Eye (tissue), 1 donor: ENCODE data around the gene SNRPA.
"Not testable (repeated sequence)": the region's sequence is repeated elsewhere in the genome, so short reads cannot be mapped to it uniquely, and the experiment has no call there.

ENCODE experiments used
- DNase-seq: peaks from one replicate; pipeline ENCODE4 v3.0.0-alpha.2; 2015

The SNRPA gene

DNA sequence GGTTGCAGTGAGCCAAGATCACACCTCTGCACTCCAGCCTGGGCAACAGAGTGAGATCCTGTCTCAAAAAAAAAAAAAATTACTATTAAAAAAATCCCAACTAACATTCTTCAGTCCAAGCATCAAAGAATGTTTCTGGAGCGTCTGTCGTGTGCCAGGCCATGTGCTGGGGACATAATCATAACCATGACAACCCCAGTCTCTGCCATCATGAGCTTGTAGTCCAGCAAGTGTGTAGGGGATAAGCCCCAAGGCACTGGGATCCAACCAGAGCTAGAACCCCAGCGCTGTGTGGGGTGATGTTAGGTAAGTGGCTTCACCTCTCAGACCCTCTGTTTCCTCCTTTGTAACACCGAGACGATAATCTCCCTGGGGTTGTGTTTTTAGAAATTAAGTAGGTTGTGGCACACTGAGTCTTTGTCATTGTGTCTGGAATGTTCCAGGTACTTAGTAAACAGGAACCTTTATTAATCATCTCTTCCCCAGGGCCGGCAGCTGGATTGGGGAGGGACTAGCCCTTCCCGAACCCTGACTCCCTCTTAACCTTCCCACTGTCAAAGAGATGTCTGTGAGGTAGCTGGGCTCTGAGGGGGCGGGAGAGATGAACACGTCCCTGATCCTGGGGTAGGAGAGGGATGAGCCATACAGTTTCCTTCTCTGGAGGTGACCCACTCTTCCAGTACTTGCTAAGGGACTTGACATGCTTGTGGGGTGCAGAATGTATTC lies 28.9 kb upstream of the SNRPA start:
- no peak for DNase-seq

DNA sequence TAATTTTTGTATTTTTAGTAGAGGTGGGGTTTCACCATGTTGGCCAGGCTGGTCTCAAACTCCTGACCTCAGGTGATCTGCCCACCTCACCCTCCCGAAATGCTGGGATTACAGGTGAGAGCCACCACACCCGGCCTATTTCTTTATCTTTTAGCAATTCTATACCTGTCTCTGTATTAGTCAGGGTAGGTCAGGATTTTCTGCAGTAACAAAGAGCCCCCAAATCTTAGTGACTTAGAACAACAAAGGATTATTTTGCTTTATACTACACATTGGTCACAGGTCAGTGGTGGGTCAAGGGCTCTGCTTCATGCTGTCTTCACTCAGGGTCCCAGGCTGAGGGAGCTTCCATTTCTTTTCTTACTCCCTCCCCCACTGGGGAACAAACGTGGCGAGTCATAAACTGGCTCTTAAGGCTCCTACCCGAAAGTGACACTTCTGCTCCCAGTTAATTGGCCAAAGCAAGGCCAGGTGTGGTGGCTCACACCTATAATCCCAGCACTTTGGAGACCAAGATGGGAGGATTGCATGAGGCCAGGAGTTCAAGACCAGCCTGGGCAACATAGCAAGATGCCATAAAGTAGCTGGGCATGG lies 27.2 kb upstream of the SNRPA start:
- DNase-seq, result no peak

GRCh38 chr19:40724315-40724714 lies 26.7 kb upstream of the SNRPA start:
- DNase-seq, result no peak

- DNase-seq, result no peak
Measured at GRCh38 chr19:40724855-40725254, 26.1 kb upstream of the SNRPA start.

- DNase-seq, result no peak
Measured at GRCh38 chr19:40726279-40726678, 24.7 kb upstream of the SNRPA start.

DNA sequence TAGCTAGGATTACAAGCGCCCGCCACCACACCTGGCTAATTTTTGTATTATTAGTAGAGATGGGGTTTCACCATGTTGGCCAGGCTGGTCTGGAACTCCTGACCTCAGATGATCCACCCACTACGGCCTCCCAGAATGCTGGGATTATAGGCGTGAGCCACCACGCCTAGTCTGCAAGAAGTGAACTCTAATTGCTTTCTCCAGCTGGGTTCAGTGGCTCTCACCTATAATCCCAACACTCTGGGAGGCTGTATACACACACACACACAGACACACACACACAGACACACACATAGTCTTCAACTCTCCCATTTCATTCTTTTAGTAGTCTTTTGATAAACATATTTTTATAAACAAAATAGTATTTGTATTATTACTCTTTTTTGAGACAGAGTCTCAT lies 20.9 kb upstream of the SNRPA start:
- DNase-seq, result not testable (repeated sequence)

- DNase-seq, result not testable (repeated sequence)
Measured at GRCh38 chr19:40732304-40732703, 18.7 kb upstream of the SNRPA start.

- no peak for DNase-seq
Measured at GRCh38 chr19:40733149-40733548, 17.9 kb upstream of the SNRPA start.

GRCh38 chr19:40735013-40735771 lies 15.8 kb upstream of the SNRPA start:
- DNase-seq, result no peak

- no peak for DNase-seq
Measured at GRCh38 chr19:40736661-40737060, 14.3 kb upstream of the SNRPA start.

DNA sequence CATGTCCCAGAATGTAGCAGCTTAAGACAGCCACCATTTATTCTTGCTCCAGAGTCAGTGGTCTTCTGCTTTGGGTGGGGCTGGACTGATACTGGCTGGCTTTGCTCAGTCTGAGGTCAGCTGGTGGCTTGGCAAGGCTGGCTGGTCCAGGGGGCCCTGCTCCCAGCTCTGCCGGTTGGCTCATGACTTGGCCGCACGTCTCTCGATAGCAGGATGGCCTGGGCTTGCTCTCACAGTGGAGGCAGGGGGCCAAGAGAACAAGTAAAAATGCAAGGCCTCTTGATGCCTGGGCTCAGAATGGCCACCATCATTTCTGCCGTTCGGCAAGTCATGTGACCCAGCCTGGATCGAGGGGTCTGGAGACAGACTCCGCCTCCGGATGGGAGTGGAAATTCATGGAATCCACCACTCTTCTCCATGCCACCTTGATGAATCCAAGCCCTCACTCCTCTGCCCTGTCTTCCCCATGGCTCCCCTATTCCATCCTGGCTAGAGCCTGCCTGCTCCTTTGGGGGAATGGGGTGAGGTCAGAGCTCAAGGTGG lies 13.8 kb upstream of the SNRPA start:
- DNase-seq, result no peak

- no peak for DNase-seq
Measured at GRCh38 chr19:40739030-40739839, 11.8 kb upstream of the SNRPA start.

GRCh38 chr19:40739871-40740703 lies 10.9 kb upstream of the SNRPA start:
- DNase-seq, result peak; percentile 30

DNA sequence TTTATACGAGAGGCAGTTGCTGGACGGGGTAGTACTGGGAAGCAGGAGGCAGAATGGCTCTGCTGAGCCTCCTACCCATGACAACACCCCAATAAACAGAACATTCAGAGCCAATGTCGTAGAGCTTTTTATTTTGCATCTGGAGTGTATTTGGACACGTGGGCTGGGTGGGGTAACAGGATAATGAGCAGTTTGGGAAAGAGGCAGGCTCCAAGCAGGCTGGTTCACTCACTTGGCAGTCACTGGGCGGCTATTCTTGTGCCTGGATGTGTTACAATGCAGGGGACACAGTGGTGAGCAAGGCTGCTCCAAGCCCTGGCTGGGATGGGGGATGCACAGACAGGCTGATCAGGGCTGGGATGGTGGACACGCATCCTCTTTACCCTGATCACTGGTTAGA lies 10.3 kb upstream of the SNRPA start:
- DNase-seq, result peak; percentile 37

DNA sequence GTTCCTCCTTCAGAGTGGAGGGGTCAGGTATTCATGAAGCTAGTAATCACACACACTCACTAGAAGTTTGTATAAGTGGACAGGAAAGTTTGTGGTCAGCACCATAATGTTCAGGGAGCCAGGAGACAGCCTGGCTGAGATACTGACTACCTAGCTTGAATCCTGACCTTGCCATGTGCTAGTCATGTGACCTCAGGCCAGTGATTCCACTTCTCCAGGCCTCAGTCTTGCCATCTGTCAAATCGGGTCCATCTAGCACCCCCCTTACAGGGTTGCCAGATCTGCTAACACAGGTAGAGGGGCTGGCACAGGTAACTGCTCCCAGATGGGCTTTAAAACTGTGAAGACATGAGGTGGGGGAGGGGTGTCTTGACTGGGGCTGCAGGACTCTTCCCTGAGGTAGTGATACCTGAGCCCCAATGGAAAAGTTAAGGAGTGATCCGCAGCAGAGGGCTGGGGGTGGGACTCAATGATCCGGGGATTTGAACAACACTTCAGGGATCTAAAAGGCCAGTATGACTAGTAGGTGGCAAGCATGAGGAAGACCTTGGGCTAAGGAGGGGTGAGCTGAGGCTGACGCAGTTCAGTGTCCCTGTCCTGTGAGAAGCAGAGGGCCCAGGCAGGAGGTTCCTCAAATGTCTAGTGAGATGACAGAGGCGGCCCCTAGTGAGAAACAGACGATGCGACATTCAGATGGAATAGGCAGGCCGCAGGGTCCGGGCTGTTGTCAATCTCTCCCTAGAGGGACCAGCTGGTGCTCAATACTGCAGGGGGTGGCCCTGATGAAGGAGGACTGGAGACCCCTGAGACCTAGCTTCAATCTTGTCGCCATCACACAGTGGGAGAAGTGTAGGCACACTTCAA lies 9.2 kb upstream of the SNRPA start:
- no peak for DNase-seq

DNA sequence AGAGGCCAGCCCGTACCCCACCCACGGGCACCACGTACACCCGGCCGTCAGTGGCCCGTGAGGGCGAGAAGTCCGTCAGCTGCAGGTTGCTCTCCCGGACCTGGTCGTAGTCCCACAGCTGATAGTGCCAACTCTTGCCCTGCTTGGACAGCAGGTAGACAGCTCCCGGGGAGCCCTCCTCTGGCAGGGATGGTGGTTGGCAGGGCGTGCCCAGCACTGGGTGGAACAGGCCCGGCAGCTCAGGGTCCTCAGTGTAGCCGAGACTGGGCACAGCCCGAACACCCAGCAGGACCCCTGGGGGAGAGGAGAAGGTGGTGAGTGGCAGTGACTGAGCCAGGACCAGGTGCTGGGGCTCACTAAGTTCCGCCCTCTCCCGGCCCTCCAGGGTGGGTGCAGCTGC lies 8.5 kb upstream of the SNRPA start:
- DNase-seq, result no peak

GRCh38 chr19:40742886-40743285 lies 8.1 kb upstream of the SNRPA start:
- DNase-seq, result no peak

DNA sequence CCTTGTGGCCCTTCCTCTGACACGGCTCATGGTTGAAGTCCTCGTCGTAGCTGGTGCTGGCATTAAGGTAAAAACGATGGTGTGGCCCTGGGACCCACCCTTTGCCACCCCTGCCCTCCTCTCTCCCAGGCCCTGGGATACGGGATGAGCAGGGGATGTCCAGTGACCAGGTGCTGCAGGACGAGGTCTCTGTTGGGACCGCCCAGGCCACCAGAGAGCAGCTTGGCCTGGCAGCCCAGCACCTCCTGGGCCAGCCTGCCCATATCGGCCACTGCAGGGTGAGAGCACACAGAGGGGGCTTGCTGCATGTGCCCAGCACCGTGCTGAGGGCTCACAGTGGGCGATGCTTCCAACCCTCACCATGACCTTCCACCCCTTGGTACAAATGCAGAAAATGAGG lies 7.1 kb upstream of the SNRPA start:
- no peak for DNase-seq

- DNase-seq, result no peak
Measured at GRCh38 chr19:40744554-40745401, 6.2 kb upstream of the SNRPA start.

DNA sequence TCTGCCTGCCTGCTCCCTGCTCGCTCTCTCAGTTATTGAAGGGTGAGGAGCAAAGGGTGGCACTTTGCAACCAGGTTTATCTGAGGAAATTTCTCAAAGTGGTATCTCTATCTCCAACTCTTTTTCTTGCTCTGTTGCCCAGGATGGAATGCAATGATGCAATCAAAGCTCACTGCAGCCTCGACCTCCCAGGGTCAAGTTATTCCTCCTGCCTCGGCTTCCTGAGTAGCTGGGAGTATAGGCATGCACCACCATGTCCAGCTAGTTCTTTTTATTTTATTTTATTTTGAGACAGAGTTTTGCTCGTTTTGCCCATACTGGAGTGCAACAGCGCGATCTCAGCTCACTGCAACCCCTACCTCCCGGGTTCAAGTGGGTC lies 5.6 kb upstream of the SNRPA start:
- no peak for DNase-seq
